GM18508 (cell line): ENCODE measurements around the gene DYNLRB1.

Source experiments
- ATAC-seq: cut with Tn5 transposase; IDR thresholded peaks from one replicate; pipeline ENCODE4 v1.9.1; 2021; ENCODE audit warnings: moderate number of reproducible peaks; ENCODE audit not compliant: insufficient read depth, unreplicated experiment

Gene DYNLRB1

DNA sequence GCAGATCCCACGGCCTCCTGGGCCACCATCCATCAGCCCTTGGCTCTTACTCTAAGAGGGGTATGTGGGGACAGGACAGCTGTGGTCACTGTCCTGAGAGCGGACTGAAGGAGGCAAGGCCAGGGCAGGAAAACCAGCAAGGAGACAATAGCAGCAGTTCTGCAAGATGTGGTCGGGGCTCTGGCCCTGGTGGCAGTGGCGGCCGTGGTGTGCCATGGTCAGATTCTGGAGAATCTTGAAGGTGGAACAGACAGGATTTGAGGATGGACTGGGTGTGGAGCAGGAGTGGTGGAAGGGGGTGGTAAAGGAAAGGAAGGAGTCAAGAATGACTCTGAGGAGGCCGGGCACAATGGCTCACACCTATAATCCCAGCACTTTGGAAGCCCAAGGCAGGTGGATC is 36.3 kb downstream of the DYNLRB1 start:
- ATAC-seq, result no peak

- ATAC-seq, result no peak
These were observed 37.2 kb downstream of the DYNLRB1 start for GRCh38 chr20:34553366-34553867.

DNA sequence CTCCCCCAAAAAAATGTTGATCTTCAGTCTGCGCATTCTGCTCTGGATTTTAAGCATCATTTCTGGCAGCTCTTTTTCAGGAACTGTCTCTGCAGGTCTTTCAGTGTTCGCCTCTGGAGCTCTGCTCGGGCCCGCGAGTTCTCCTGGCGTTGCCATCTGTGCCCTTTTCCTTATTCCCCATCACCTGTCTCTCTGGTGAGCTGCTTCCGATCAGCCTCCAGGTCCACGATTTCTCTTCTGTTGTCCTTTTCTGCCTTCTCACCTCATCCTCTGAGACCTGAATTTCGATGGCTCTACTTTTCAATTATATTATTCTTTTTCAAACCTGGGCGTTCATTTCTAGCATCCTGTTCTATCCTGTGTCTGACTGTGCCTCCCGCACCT is 41.7 kb downstream of the DYNLRB1 start:
- ATAC-seq, result no peak

- no peak for ATAC-seq
These were observed 42.3 kb downstream of the DYNLRB1 start, which contains the start of gene MAP1LC3A for GRCh38 chr20:34558320-34559218. Gene MAP1LC3A, plus strand, starts transcription at chr20:34558718. Its CDS starts 151 bp downstream, at chr20:34558869.

DNA sequence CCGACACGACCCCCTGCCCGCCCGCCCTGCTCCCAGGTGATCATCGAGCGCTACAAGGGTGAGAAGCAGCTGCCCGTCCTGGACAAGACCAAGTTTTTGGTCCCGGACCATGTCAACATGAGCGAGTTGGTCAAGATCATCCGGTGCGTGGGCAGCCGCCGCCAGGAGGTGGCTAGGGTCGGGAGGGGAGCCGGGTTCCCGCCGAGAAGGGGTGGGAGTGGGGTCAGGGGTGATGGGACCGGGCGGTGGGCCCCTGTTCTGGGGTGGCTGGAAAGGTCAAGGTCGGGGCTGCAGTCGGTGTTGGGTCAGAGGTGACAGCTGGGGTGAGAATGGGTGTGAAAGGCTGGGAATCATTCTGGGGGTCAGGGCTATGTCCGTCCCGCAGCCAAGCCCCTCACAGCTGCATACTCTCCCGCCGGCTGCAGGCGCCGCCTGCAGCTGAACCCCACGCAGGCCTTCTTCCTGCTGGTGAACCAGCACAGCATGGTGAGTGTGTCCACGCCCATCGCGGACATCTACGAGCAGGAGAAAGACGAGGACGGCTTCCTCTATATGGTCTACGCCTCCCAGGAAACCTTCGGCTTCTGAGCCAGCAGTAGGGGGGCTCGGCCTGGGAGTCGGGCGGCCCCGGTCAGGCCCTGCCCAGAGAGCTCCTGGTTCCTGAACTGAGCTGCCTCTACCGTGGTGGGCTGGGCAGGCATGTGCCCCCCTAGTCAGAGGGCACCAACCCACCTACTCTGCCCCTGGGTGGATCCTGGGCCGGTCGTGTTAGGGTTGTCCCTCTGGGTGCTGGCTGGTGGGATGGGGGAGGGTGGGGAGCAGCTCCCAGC is 43.3 kb downstream of the DYNLRB1 start:
- no peak for ATAC-seq

- no peak for ATAC-seq
These were observed 43.9 kb downstream of the DYNLRB1 start for GRCh38 chr20:34560141-34560523.

- no peak for ATAC-seq
These were observed 44.4 kb downstream of the DYNLRB1 start for GRCh38 chr20:34560614-34561013.

- ATAC-seq, result no peak
These were observed 45.4 kb downstream of the DYNLRB1 start for GRCh38 chr20:34561661-34562060.

DNA sequence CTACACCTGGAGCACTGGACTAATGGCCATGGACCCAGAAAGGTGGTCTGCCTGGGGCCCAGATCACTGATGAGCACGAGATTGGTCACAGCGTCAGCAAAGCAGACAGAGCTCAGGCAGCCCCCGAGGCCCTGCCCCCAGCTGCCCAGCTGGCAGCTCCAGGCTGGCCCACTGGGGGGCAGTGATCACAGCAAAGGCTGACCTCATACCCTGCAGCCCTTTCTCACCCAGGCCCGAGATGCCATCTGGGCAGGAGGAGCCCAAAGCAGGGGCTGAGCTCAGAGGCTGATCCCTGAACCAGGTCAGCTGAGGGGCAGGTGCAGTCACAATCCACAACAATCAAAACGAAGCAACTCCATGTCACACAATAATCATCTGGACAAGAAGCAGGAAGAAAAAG is 46.4 kb downstream of the DYNLRB1 start:
- ATAC-seq, result no peak

- no peak for ATAC-seq
These were observed 48.6 kb downstream of the DYNLRB1 start for GRCh38 chr20:34564833-34565232.

DNA sequence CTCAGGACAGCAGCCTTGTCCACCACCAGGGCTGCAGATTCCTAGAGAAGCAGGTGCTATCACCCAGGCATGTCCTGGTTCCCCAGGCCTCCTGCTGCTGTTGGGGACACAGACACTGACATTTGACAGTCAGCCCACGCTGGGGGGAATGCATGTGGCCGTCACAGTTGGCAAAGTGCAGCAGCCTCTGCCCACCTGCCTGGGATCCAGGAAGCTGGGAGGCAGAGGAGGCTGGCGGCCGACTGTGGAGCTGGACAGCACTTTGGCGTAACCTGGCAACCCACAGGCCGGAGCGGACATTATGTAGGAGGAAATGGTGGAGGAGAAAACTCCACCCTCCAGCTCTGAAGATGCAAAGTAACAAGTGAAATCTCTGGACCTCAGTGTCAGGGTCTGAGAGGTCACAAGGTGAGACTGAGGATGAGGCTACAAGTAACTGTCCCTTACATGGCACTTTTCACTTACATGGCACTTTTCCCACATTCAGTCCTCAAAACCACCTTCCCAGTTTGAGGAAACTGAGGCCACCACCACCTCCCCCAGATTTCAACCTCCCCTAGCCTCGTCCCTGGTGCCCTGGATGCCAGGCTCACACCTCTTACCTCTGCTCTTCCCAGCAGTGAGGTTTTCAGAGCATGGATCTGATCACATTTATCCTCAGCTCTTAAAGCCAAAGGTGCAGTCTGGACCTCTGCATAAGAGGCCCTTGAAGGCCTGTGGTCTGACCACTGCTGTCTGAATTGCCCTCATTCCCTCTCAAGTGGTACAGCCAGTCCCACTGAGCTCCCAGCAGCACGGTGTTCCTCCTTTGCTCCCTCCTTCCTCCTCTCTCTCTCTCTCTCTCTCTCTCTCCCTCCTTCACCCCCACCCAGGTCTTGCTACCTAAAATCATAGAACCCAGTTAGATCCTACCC is 51.0 kb downstream of the DYNLRB1 start:
- ATAC-seq, result no peak

GRCh38 chr20:34567892-34568865 is 52.0 kb downstream of the DYNLRB1 start:
- ATAC-seq, result no peak

- no peak for ATAC-seq
These were observed 53.4 kb downstream of the DYNLRB1 start for GRCh38 chr20:34569598-34569997.

GRCh38 chr20:34570859-34571306 is 54.7 kb downstream of the DYNLRB1 start:
- ATAC-seq, result no peak

DNA sequence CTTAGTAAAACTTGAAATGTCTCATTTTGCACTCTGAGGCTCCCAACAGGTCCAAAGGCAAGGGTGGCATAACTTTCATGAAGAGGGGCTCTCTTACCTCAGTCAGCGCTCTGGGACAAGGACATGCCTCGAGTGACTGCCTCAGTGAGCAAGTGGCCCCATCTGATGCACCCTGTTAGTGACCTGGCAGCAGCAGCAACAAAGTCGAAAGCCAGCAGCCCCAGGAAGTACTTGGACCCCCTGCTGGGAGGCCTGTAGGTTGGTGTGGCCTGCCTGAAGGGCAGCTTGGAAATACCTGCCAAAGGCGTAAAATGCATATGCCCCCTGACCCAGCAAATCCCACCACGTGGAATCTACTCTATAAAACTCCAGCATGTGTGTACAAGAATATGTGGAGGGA is 55.5 kb downstream of the DYNLRB1 start:
- no peak for ATAC-seq

- ATAC-seq, result no peak
These were observed 57.5 kb downstream of the DYNLRB1 start for GRCh38 chr20:34573541-34574300.

DNA sequence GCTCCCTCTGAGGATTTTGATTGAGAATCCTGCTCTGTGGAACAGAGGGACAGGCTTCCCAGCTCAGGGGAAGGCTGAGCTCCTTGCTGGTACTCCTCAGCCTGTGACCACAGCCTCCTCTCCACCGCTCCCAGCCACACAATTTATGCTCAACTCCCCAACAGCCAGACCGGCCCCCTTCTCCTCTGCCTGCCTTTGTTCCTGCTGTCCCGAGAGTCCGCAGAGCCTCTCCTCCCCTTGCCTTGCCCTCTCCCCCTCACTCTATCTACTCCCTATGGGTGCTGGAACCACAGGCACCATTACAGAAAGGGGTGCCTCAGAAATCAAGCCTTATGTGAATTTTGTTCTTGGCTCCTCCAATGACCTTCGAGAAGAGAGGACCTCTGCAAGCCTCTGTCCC is 58.2 kb downstream of the DYNLRB1 start:
- ATAC-seq, result no peak

DNA sequence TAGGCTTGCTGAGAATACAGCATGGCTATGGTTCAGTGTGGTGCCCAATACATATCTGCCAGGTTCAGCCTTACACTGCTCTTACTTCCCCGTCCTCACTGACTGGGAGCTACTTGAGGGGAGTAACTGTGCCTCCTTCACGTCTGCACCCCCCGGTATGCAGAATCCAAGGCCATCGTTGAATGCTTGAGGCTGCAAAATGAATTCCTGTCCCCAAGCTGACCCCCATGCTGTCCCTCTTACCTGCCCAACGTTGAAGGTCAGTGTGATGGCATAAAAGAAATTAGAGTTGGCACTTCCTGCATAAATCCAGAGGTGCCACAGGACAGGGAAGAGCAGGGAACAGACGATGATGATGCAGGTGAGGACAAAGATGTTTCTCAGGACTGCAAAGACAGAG is 58.6 kb downstream of the DYNLRB1 start:
- ATAC-seq, result no peak
